WTC11 (cell line): ENCODE measurements around the gene SKOR2. TPM values are rescaled to one million over a fixed set of nuclear protein-coding genes. Genes with fewer than 3 reads are reported as not detected.

Experiments
- ATF1 ChIP-seq: sonication (generic); formaldehyde crosslinking; IDR thresholded peaks from 2 replicates; pipeline ENCODE4 v1.8.1; 2023; ENCODE audit warnings: mild to moderate bottlenecking, moderate library complexity, missing genetic modification reagents
- CREM ChIP-seq: sonication (generic); formaldehyde crosslinking; IDR thresholded peaks from 2 replicates; pipeline ENCODE4 v1.8.1; 2022; ENCODE audit warnings: mild to moderate bottlenecking, missing genetic modification reagents, moderate library complexity
- EMX1 ChIP-seq: fragments of 250-450 bp; sonication (Bioruptor Pico); IDR thresholded peaks from 2 replicates; pipeline ENCODE4 v1.8.0; 2021; ENCODE audit warnings: mild to moderate bottlenecking
- GTF2I ChIP-seq: fragments of 250-450 bp; sonication (Bioruptor Pico); conservative IDR thresholded peaks from 2 replicates; pipeline ENCODE4 v1.4.0; 2021; ENCODE audit warnings: mild to moderate bottlenecking
- NFATC4 ChIP-seq: fragments of 250-450 bp; sonication (Bioruptor Pico); IDR thresholded peaks from 2 replicates; pipeline ENCODE4 v1.9.0; 2021; ENCODE audit warnings: mild to moderate bottlenecking
- NFE2L1 ChIP-seq: sonication (generic); formaldehyde crosslinking; IDR thresholded peaks from 2 replicates; pipeline ENCODE4 v1.8.1; 2023; ENCODE audit warnings: missing genetic modification reagents
- NR3C1 ChIP-seq: sonication (generic); formaldehyde crosslinking; conservative IDR thresholded peaks from 2 replicates; pipeline ENCODE4 v1.8.1; 2023; ENCODE audit warnings: low read depth, mild to moderate bottlenecking, missing genetic modification reagents
- OVOL2 ChIP-seq: fragments of 250-450 bp; sonication (Bioruptor Pico); IDR thresholded peaks from 2 replicates; pipeline ENCODE4 v1.9.0; 2021; ENCODE audit warnings: mild to moderate bottlenecking, borderline replicate concordance
- PRRX2 ChIP-seq: fragments of 250-450 bp; sonication (Bioruptor Pico); IDR thresholded peaks from 2 replicates; pipeline ENCODE4 v1.8.0; 2021; ENCODE audit warnings: mild to moderate bottlenecking
- SMAD3 ChIP-seq: sonication (generic); formaldehyde crosslinking; IDR thresholded peaks from 2 replicates; pipeline ENCODE4 v1.8.0; 2022; ENCODE audit warnings: missing genetic modification reagents, mild to moderate bottlenecking, borderline replicate concordance
- SP1 ChIP-seq: sonication (generic); formaldehyde crosslinking; conservative IDR thresholded peaks from 2 replicates; pipeline ENCODE4 v1.8.1; 2022; ENCODE audit warnings: missing genetic modification reagents
- TP53 ChIP-seq: sonication (generic); formaldehyde crosslinking; IDR thresholded peaks from 2 replicates; pipeline ENCODE4 v1.8.1; 2023; ENCODE audit warnings: mild to moderate bottlenecking, missing genetic modification reagents
- ZNF232 ChIP-seq: sonication (generic); formaldehyde crosslinking; IDR thresholded peaks from 2 replicates; pipeline ENCODE4 v1.8.0; 2022; ENCODE audit warnings: mild to moderate bottlenecking, missing genetic modification reagents
- ZNF317 ChIP-seq: sonication (generic); formaldehyde crosslinking; IDR thresholded peaks from 2 replicates; pipeline ENCODE4 v1.8.1; 2023; ENCODE audit warnings: low read depth, mild to moderate bottlenecking, moderate library complexity, missing genetic modification reagents, borderline replicate concordance
- ZNF671 ChIP-seq: fragments of 250-450 bp; sonication (Bioruptor Pico); IDR thresholded peaks from 2 replicates; pipeline ENCODE4 v1.8.0; 2021; ENCODE audit warnings: mild to moderate bottlenecking
- total RNA-seq: library from RNA; stranded (reverse); gene quantifications from 3 replicates; pipeline ENCODE4 v1.2.3, GENCODE V29; 2021
- TF ChIP-seq, protein P1 (sequence below): sonication (generic); formaldehyde crosslinking; IDR thresholded peaks from 2 replicates; pipeline ENCODE4 v1.8.1; 2022; ENCODE audit warnings: mild to moderate bottlenecking, missing genetic modification reagents, moderate library complexity, borderline replicate concordance
- TF ChIP-seq, protein P2 (sequence below): fragments of 250-450 bp; sonication (Bioruptor Pico); IDR thresholded peaks from 2 replicates; pipeline ENCODE4 v1.9.0; 2021; ENCODE audit warnings: moderate library complexity, mild to moderate bottlenecking, inconsistent platforms, borderline replicate concordance
- TF ChIP-seq, protein P3 (sequence below): sonication (generic); formaldehyde crosslinking; IDR thresholded peaks from 2 replicates; pipeline ENCODE4 v1.8.0; 2023; ENCODE audit warnings: missing genetic modification reagents
- TF ChIP-seq, protein P4 (sequence below): sonication (generic); formaldehyde crosslinking; IDR thresholded peaks from 2 replicates; pipeline ENCODE4 v1.8.1; 2022; ENCODE audit warnings: mild to moderate bottlenecking, moderate library complexity, missing genetic modification reagents
- TF ChIP-seq, protein P5 (sequence below): fragments of 250-450 bp; sonication (Bioruptor Pico); IDR thresholded peaks from 2 replicates; pipeline ENCODE4 v1.9.0; 2021; ENCODE audit warnings: mild to moderate bottlenecking, borderline replicate concordance
- TF ChIP-seq, protein P6 (sequence below): sonication (generic); formaldehyde crosslinking; conservative IDR thresholded peaks from 2 replicates; pipeline ENCODE4 v1.8.1; 2022; ENCODE audit warnings: mild to moderate bottlenecking, missing genetic modification reagents
- TF ChIP-seq, protein P7 (sequence below): sonication (generic); formaldehyde crosslinking; IDR thresholded peaks from 2 replicates; pipeline ENCODE4 v1.8.1; 2023; ENCODE audit warnings: mild to moderate bottlenecking, missing genetic modification reagents
- TF ChIP-seq, protein P8 (sequence below): sonication (generic); formaldehyde crosslinking; IDR thresholded peaks from 2 replicates; pipeline ENCODE4 v1.8.1; 2023; ENCODE audit warnings: mild to moderate bottlenecking, missing genetic modification reagents
- TF ChIP-seq, protein P9 (sequence below): sonication (generic); formaldehyde crosslinking; IDR thresholded peaks from 2 replicates; pipeline ENCODE4 v1.8.1; 2023; ENCODE audit warnings: mild to moderate bottlenecking, missing genetic modification reagents, moderate library complexity

The SKOR2 gene
- total RNA-seq, 1 experiment from 2014 or later = 1.3 TPM

DNA sequence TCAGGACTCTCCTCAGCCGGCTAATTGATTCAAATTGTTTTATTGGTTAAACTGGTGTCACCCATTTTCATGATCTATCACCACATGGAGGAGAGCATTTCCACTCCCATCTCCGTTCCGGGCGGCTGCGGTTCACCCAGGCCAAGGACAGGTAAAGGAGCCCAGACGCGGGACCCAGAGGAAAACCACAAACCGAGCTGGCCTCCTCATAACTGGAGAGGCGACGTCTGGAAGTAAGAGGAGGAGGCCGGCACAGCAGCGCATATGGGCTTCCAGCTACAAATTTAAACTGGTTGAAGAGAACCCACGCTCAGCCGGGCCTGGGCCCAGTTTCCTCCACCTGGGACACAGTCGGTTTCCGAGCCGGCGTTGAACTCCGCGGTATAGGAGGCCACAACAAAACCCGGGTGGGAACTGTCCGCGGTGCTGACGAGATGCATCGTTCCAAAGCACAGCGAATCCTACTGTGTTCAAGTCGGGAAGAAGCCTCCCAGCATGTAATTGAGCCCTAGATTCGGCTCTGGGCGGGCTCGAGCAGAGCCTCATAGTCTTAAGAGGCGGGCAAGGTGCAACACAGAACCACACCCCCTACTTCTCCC is 3.0 kb upstream of the SKOR2 start (continued):
- TF ChIP-seq, protein P1, sequence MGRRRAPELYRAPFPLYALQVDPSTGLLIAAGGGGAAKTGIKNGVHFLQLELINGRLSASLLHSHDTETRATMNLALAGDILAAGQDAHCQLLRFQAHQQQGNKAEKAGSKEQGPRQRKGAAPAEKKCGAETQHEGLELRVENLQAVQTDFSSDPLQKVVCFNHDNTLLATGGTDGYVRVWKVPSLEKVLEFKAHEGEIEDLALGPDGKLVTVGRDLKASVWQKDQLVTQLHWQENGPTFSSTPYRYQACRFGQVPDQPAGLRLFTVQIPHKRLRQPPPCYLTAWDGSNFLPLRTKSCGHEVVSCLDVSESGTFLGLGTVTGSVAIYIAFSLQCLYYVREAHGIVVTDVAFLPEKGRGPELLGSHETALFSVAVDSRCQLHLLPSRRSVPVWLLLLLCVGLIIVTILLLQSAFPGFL (CRISPR knock-in tag) = peak; percentile 51; the same call in 1 of the 2 replicates
- TF ChIP-seq, protein P2, sequence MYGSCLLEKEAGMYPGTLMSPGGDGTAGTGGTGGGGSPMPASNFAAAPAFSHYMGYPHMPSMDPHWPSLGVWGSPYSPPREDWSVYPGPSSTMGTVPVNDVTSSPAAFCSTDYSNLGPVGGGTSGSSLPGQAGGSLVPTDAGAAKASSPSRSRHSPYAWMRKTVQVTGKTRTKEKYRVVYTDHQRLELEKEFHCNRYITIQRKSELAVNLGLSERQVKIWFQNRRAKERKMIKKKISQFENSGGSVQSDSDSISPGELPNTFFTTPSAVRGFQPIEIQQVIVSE = no peak
- no peak for TF ChIP-seq NFATC4 (CRISPR knock-in tag)
- TF ChIP-seq CREM (CRISPR knock-in tag) = no peak
- no peak for TF ChIP-seq ZNF317
- TF ChIP-seq, protein P3, sequence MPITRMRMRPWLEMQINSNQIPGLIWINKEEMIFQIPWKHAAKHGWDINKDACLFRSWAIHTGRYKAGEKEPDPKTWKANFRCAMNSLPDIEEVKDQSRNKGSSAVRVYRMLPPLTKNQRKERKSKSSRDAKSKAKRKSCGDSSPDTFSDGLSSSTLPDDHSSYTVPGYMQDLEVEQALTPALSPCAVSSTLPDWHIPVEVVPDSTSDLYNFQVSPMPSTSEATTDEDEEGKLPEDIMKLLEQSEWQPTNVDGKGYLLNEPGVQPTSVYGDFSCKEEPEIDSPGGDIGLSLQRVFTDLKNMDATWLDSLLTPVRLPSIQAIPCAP (CRISPR knock-in tag) = no peak
- TF ChIP-seq, protein P4, sequence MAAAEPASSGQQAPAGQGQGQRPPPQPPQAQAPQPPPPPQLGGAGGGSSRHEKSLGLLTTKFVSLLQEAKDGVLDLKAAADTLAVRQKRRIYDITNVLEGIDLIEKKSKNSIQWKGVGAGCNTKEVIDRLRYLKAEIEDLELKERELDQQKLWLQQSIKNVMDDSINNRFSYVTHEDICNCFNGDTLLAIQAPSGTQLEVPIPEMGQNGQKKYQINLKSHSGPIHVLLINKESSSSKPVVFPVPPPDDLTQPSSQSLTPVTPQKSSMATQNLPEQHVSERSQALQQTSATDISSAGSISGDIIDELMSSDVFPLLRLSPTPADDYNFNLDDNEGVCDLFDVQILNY (CRISPR knock-in tag) = 0 out of 2 replicates have a peak, but pooled peaks have one; percentile 33
- TF ChIP-seq PRRX2 = no peak
- TF ChIP-seq OVOL2 = no peak
- TF ChIP-seq, protein P5, sequence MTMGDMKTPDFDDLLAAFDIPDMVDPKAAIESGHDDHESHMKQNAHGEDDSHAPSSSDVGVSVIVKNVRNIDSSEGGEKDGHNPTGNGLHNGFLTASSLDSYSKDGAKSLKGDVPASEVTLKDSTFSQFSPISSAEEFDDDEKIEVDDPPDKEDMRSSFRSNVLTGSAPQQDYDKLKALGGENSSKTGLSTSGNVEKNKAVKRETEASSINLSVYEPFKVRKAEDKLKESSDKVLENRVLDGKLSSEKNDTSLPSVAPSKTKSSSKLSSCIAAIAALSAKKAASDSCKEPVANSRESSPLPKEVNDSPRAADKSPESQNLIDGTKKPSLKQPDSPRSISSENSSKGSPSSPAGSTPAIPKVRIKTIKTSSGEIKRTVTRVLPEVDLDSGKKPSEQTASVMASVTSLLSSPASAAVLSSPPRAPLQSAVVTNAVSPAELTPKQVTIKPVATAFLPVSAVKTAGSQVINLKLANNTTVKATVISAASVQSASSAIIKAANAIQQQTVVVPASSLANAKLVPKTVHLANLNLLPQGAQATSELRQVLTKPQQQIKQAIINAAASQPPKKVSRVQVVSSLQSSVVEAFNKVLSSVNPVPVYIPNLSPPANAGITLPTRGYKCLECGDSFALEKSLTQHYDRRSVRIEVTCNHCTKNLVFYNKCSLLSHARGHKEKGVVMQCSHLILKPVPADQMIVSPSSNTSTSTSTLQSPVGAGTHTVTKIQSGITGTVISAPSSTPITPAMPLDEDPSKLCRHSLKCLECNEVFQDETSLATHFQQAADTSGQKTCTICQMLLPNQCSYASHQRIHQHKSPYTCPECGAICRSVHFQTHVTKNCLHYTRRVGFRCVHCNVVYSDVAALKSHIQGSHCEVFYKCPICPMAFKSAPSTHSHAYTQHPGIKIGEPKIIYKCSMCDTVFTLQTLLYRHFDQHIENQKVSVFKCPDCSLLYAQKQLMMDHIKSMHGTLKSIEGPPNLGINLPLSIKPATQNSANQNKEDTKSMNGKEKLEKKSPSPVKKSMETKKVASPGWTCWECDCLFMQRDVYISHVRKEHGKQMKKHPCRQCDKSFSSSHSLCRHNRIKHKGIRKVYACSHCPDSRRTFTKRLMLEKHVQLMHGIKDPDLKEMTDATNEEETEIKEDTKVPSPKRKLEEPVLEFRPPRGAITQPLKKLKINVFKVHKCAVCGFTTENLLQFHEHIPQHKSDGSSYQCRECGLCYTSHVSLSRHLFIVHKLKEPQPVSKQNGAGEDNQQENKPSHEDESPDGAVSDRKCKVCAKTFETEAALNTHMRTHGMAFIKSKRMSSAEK (CRISPR knock-in tag) = no peak
- no peak for TF ChIP-seq NFE2L1 (CRISPR knock-in tag)
- TF ChIP-seq, protein P6, sequence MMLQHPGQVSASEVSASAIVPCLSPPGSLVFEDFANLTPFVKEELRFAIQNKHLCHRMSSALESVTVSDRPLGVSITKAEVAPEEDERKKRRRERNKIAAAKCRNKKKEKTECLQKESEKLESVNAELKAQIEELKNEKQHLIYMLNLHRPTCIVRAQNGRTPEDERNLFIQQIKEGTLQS (CRISPR knock-in tag) = no peak
- TF ChIP-seq ATF1 (CRISPR knock-in tag) = no peak
- TF ChIP-seq, protein P7, sequence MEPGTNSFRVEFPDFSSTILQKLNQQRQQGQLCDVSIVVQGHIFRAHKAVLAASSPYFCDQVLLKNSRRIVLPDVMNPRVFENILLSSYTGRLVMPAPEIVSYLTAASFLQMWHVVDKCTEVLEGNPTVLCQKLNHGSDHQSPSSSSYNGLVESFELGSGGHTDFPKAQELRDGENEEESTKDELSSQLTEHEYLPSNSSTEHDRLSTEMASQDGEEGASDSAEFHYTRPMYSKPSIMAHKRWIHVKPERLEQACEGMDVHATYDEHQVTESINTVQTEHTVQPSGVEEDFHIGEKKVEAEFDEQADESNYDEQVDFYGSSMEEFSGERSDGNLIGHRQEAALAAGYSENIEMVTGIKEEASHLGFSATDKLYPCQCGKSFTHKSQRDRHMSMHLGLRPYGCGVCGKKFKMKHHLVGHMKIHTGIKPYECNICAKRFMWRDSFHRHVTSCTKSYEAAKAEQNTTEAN (CRISPR knock-in tag) = no peak
- TF ChIP-seq ZNF671 (CRISPR knock-in tag) = no peak
- peak; percentile 79 for TF ChIP-seq ZNF232 (CRISPR knock-in tag)
- TF ChIP-seq, protein P8, sequence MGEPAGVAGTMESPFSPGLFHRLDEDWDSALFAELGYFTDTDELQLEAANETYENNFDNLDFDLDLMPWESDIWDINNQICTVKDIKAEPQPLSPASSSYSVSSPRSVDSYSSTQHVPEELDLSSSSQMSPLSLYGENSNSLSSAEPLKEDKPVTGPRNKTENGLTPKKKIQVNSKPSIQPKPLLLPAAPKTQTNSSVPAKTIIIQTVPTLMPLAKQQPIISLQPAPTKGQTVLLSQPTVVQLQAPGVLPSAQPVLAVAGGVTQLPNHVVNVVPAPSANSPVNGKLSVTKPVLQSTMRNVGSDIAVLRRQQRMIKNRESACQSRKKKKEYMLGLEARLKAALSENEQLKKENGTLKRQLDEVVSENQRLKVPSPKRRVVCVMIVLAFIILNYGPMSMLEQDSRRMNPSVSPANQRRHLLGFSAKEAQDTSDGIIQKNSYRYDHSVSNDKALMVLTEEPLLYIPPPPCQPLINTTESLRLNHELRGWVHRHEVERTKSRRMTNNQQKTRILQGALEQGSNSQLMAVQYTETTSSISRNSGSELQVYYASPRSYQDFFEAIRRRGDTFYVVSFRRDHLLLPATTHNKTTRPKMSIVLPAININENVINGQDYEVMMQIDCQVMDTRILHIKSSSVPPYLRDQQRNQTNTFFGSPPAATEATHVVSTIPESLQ (CRISPR knock-in tag) = no peak
- TF ChIP-seq, protein P9, sequence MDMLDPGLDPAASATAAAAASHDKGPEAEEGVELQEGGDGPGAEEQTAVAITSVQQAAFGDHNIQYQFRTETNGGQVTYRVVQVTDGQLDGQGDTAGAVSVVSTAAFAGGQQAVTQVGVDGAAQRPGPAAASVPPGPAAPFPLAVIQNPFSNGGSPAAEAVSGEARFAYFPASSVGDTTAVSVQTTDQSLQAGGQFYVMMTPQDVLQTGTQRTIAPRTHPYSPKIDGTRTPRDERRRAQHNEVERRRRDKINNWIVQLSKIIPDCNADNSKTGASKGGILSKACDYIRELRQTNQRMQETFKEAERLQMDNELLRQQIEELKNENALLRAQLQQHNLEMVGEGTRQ (CRISPR knock-in tag) = no peak
- no peak for TF ChIP-seq NR3C1 (CRISPR knock-in tag)
- TF ChIP-seq TP53 (CRISPR knock-in tag) = 0 out of 2 replicates have a peak, but pooled peaks have one; percentile 60
- TF ChIP-seq SP1 (CRISPR knock-in tag) = 0 out of 2 replicates have a peak, but pooled peaks have one; percentile 30
- no peak for TF ChIP-seq GTF2I (CRISPR knock-in tag)
- TF ChIP-seq SMAD3 = peak; percentile 64; the same call in 1 of the 2 replicates
- no peak for TF ChIP-seq EMX1
